AG10803 (cell line): Measurements from ENCODE around the gene PUS1.
"Not testable (repeated sequence)": the region's sequence is repeated elsewhere in the genome, so short reads cannot be mapped to it uniquely, and the experiment has no call there.

ENCODE experiments used
- DNase-seq: peaks from one replicate; pipeline ENCODE4 v3.0.0; 2010; ENCODE audit warnings: low read depth
- H3K4me3 ChIP-seq: 2 replicates; pipeline ENCODE4 v1.5.1; 2011; ENCODE audit warnings: mild to moderate bottlenecking, low read length, control low read depth
- TF ChIP-seq, protein P1 (sequence below): conservative IDR thresholded peaks from 2 replicates; pipeline ENCODE4 v1.5.1; 2011; ENCODE audit warnings: mild to moderate bottlenecking, low read length, control low read depth, inconsistent platforms

PUS1 gene

GRCh38 chr12:131928711-131929580 lies at the start of gene PUS1:
TSS of gene PUS1 (plus strand) at chr12:131929276. CDS start at chr12:131929723, 447 bp downstream.
- peak within 1 kb of the TSS; percentile 90 for H3K4me3 ChIP-seq
- DNase-seq = peak; percentile 93
- TF ChIP-seq, protein P1, sequence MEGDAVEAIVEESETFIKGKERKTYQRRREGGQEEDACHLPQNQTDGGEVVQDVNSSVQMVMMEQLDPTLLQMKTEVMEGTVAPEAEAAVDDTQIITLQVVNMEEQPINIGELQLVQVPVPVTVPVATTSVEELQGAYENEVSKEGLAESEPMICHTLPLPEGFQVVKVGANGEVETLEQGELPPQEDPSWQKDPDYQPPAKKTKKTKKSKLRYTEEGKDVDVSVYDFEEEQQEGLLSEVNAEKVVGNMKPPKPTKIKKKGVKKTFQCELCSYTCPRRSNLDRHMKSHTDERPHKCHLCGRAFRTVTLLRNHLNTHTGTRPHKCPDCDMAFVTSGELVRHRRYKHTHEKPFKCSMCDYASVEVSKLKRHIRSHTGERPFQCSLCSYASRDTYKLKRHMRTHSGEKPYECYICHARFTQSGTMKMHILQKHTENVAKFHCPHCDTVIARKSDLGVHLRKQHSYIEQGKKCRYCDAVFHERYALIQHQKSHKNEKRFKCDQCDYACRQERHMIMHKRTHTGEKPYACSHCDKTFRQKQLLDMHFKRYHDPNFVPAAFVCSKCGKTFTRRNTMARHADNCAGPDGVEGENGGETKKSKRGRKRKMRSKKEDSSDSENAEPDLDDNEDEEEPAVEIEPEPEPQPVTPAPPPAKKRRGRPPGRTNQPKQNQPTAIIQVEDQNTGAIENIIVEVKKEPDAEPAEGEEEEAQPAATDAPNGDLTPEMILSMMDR = no peak

DNA sequence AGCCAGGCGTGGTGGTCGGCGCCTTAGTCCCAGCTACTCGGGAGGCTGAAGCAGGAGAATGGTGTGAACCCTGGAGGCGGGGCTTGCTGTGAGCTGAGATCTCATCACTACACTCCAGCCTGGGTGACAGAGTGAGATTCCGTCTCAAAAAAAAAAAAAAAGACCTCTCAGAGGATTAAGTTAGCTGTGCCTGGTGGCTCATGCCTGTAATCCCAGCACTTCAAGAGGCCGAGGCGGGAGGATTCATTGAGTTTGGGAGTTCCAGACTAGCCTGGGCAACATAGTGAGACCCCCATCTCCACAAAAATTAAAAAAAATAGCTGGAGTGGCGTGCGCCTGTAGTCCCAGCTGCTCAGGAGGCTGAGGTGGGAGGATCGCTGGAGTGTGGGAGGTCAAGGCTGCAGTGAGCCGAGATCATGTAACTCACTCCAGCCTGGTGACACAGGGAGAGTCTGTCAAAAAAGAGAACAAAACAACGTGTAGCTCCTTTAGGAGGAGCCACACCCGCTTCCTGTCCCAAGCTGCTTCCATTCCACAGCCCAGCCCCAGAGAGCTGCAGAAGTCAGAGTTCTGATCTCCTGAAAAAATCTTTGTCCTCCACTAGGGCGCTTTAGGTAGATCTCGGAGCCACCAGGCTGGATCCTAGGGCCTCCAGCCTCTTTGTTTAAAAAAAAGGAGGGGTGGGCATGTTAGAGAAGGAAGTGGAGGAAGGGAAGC lies 46.1 kb upstream of the PUS1 start:
- no peak overlapping the region for H3K4me3 ChIP-seq
- TF ChIP-seq, protein P1 = no peak
- no peak for DNase-seq

GRCh38 chr12:131883521-131883900 lies 45.6 kb upstream of the PUS1 start:
- no peak overlapping the region for H3K4me3 ChIP-seq
- DNase-seq = no peak
- TF ChIP-seq, protein P1 = no peak

DNA sequence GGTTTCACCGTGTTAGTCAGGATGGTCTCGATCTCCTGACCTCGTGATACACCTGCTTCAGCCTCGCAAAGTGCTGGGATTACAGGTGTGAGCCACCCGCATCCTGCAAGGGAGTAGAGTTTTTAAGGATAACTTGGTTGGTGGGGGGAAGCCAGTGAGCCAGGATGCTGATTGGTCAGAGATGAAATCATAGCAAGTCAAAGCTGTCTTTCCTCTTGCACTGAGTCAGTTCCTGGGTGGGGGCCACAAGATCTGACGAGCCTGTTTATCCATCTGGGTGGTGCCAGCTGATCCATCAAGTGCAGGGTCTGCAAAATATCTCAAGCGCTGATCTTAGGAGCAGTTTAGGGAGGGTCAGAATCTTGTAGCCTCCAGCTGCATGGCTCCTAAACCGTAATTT lies 44.0 kb upstream of the PUS1 start:
- DNase-seq, H3K4me3 ChIP-seq: not testable (repeated sequence)

GRCh38 chr12:131885543-131886057 lies 43.5 kb upstream of the PUS1 start:
- TF ChIP-seq, protein P1 = no peak
- no peak overlapping the region for H3K4me3 ChIP-seq
- no peak for DNase-seq

DNA sequence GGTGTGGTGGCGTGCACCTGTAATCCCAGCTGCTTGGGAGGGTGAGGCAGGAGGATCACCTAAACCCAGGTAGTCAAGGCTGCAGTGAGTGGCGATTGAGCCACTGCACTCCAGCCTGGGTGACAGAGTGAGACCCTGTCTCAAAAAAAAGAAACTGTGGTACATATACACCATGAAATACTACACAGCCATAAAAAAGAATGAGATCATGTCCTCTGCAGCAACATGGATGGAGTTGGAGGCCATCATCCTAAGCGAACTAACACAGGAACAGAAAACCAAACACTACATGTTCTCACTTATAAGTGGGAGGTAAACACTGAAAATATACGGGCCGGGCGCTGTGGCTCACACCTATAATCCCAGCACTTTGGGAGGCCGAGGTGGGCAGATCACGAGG lies 37.4 kb upstream of the PUS1 start:
- not testable (repeated sequence) for DNase-seq, H3K4me3 ChIP-seq

DNA sequence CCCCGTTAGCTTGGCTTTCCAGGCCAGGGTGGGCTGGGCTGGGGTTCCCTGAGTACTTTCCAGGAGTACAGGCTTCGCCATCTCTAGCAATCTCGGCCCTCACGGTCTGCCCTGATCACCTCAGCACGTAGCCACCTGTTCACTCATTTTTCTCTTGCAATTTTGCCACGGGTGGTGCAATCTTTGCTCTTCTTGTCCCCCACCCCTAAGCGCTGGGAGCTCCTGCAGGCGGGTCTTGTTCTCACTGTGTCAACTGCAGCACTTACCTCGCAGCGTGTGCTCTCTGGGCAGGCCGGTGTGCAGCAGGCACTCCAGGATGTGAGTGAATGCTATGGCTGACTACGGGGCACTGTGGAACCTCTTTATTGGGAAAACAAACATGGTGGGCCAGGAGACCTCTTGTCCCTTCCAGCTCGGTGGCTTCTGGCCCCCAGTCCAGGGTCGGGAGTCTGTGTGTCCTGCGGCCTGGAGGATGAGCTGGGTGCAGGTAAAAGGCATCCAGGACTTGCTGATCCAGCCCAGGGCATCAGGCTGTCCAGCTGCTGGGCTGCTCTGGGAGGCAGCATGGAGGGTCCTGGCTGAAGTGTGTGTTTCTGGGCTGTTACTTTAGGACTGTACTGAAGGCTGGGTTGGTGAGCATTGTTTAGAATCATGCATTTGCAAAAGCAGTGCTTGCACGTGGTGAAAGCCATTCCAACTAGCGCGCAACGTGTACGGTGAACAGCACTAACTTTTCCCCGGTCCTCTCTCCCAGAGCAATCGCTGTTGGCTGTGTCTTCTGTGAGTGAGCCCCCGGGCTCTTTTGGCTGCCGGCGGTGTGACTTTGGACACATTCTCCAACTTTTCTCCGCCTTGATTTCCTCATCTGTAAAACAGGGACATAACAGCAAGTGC lies 36.1 kb upstream of the PUS1 start:
- no peak overlapping the region for H3K4me3 ChIP-seq
- no peak for DNase-seq
- TF ChIP-seq, protein P1 = no peak
